T-helper 2 cell (primary cell): ENCODE data around the gene SLC17A4.
A peak's percentile ranks its signal among the peaks of the same experiment; 100 is the strongest.
"Not testable (repeated sequence)": the region's sequence is repeated elsewhere in the genome, so short reads cannot be mapped to it uniquely, and the experiment has no call there.

Source experiments
- DNase-seq, 5 experiments: peaks; one replicate each; pipeline versions ENCODE4 v3.0.0 to v3.0.0-alpha.2; 2012 to 2022
- total RNA-seq, 2 donors: gene quantifications; one replicate each; lab custom pipeline; 2026; lab: John Stamatoyannopoulos, UW

SLC17A4 gene
- 0 reads per million in 2 donors for total RNA-seq

GRCh38 chr6:25754535-25754934, at the start of gene SLC17A4:
Gene SLC17A4 (plus strand): TSS chr6:25754742. CDS start chr6:25761963, 7,221 bp downstream.
- DNase-seq = no peak

DNA sequence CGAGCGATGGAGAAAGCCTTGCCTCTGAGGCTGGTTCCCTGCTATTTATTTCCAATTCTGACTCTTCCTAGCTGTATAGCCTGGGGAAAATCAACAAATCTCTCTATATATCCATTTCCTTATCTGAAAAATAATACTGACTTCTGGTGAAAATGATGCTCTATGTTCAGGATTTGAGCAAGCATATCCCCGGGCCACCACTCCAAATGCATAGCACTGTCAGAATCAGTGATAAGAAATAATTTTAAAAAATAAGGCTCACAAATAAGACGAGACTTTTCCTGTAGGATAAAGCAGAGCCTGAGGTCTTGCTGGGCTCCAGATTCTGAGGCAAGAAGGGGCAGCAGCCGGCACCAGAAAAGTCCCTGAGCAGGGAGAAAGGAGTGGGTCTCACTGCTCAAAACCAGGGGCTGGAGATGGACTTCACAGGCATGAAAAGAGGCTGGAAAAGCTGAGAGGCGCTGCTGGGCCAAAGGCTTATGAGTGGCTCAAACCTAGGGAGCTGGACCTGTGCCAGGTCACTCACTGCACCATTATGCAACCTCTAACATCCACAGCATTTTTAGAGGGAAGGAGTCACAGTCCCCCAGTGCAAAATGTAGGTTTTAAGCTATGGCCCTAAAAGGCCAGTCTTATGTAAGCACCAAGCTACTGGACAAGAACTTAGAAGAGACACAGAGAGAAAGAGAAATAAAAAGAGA, 48.1 kb upstream of the SLC17A4 start:
- DNase-seq = no peak

DNA sequence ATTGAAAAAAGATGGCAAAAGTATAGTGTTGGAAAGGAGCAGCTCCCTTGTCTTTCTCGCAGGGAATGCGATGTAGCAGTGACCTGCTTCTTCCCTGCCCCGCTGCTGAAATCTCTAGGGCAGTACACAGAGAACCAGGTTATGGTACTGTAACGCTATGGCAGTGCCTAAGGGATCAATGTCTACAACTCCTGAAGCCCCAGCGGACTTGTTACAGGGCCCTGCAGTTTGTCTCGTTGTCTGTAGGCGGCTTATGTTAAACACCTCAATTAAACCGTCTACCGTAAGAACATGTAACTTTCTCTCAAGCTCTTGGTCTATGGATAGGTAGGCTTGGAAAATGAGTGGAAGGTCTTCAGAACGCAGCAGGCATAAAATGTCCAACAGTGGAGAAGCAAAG, 44.8 kb upstream of the SLC17A4 start:
- no peak for DNase-seq

DNA sequence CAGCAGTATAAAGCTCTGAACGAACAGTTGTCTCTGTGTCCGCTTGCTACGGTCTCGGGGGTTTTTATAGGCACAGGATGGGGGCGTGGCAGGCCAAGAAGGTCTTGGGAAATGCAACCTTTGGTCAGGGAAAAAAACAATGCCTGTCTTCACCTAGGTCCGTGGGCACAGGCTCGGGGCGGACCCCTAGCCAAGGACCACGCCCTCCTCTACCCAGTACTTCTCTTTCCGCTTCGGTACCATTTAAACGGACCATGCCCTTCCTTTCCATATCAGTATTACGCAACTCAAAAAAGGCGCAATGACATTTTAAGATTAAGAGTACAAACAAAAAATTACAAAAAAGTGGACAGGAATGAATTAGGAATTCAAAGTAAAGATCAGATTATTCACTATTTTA, 44.3 kb upstream of the SLC17A4 start:
- DNase-seq = no peak

DNA sequence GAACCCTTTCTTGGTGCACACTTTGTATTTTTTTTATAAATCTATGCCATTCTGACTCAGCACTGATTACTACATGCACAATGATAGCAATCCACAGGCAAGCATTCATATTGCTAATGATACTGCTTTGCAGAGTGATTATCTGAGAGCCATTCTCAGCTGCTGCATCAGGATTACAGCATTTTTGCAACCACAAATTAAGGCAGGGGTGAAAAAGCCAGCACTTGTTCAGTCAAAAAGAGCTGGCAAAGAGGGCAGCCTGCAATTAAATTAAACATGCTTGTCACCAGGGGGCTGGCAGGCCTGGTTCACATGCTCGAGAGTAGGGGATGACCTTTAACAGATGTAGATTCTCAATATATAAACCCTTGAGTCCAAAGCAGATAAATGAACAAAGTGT, 40.7 kb upstream of the SLC17A4 start:
- peak in 1 of 5 experiments; percentile 7 for DNase-seq

GRCh38 chr6:25714765-25715164, 39.8 kb upstream of the SLC17A4 start:
- no peak for DNase-seq

GRCh38 chr6:25715794-25716193, 38.7 kb upstream of the SLC17A4 start:
- DNase-seq = no peak

DNA sequence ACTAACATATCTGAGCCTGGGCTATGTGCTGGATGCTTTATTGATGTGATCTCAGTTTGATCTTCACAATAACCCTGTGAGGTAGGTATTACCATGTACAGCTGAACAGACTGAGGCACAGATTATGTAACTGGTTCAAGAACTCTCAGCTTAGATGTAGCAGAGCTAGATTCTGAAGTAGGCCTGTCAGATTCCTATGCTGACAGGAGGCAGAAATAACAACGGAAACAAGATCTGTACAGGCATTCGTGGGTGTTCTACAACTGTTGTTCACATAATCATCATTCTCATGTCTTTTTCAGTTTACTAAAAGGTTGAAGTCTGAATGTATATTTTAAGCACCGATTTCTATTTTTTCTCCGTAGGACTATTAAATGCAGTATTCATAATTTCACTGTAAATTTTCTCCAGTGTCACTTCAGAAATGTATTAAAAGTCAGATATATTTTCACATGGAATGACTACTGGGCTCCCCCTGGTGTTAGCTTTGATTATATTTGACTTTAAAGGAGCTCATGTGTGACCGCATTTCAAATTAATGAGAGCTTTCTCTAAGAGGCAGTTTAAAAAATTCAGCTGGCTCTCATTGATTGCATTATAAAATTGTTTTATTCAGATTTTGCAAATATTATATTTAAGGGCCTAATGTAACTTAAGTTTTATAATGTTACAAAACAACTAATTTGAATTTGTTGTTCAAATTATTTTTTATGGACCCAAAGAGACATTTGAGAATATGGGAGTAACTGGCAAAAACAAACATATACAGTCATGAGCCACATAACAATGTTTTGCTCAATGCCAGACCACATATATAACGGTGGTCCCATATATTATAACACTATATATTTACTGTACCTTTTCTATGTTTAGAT, 36.4 kb upstream of the SLC17A4 start:
- DNase-seq = peak in 1 of 5 experiments; percentile 42

GRCh38 chr6:25726122-25726911, 28.2 kb upstream of the SLC17A4 start:
- no peak for DNase-seq

DNA sequence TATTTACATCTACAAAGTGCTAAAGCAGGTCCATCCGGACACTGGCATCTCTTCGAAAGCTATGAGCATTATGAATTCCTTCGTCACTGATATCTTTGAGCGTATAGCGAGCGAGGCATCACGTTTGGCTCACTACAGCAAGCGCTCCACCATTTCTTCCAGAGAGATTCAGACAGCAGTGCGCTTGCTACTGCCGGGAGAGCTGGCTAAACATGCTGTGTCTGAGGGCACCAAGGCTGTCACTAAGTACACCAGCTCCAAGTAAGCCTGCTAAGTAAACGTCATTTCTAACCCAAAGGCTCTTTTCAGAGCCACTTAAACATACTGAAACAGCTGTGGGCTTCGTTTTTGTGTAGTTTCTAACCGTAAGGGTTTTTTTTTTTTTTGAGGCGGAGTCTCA, 27.5 kb upstream of the SLC17A4 start:
- no peak for DNase-seq

- DNase-seq = no peak
Observed at GRCh38 chr6:25730907-25731306, 23.6 kb upstream of the SLC17A4 start.

DNA sequence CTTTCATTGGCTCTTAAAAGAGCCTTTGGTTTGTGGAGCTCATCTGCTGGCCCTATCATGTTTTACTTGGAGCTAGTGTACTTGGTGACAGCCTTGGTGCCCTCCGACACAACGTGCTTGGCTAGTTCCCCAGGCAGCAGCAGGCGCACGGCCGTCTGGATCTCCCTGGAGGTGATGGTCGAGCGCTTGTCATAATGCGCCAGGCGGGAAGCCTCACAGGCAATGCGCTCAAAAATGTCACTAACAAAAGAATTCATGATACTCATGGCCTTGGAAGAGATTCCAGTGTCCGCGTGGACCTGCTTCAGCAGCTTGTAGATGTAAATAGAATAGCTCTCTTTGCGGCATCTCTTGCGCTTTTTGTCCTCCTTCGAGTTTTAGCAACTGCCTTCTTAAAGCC, 22.8 kb upstream of the SLC17A4 start:
- no peak for DNase-seq

GRCh38 chr6:25732468-25733198, 21.9 kb upstream of the SLC17A4 start:
- DNase-seq = no peak

GRCh38 chr6:25735261-25735660, 19.3 kb upstream of the SLC17A4 start:
- DNase-seq = no peak

- DNase-seq = no peak
Observed at GRCh38 chr6:25743868-25744267, 10.7 kb upstream of the SLC17A4 start.

DNA sequence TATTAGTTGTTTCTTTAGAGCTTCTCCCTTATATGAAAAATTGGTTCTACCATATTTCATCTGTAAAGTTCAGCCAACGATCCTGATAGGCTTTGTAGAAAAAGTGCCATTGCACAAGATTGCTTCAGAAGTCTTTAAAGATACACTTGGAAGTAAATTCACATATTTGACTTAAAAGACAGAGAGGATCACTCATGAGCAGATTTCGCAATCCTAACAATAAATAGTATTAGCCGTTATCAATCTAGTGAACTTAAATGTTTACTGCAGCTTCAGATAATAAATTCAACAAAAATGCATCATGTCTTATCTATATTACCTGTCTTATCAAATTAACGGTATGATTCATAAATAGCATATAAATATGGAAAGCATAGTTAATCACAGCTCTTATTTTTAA, 8.7 kb upstream of the SLC17A4 start:
- DNase-seq = no peak

DNA sequence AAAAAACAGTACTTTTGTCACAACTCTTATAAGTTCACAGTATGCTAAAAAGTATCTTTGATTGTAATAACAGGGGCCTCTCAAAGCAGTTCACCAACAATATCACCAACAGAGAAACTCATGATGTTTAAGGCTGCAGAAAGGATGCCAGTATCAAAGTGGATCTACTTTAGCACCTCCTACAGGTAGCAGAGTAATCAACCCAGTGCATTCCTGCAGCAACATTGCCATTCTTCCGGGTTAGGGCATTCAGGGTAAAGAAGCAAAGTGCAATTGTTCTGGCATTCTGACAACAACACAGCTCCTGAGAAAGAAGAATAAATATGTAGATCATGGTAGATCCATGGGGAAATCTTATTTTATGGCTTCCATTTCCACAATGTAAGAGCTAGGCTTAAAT, 7.6 kb upstream of the SLC17A4 start:
- DNase-seq = no peak

DNA sequence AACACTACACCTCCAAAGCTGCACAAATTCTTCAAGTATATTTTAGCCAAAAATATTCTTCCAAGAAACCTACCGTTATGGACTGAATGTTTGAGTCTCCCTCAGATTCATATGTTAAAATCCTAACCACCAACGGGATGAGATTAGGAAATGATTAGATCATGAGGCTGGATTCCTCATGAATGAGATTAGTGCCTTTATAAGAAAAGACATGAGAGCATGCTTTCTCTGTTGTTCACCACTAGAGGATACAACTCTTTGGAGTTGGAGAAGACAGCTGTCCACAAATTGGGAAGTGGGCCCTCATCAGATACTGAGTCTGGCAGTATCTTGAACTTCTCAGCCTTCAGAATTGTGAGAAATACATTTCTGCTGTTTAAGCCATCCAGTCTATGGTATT, 7.1 kb upstream of the SLC17A4 start:
- DNase-seq = no peak

- DNase-seq = no peak
Observed at GRCh38 chr6:25748049-25748448, 6.5 kb upstream of the SLC17A4 start.

- not testable (repeated sequence) for DNase-seq
Observed at GRCh38 chr6:25748601-25749517, 5.7 kb upstream of the SLC17A4 start.

GRCh38 chr6:25749837-25750236, 4.7 kb upstream of the SLC17A4 start:
- no peak for DNase-seq
